ENCODE measurements around the gene CFAP20DC.

- TF ChIP-seq CTCF (IDR thresholded peaks at IDR 0.05; ENCODE audit: poor library complexity) = no peak
- no peak for TF ChIP-seq EZH2 (IDR thresholded peaks at IDR 0.05; ENCODE audit: borderline replicate concordance)
- TF ChIP-seq EZH2phosphoT487 (IDR thresholded peaks at IDR 0.05; ENCODE audit: low read depth, severe bottlenecking, unreplicated experiment) = no peak
Observed at GRCh38 chr3:58776231-58776630, 273.6 kb downstream of the CFAP20DC start.
